ENCODE data around the gene WASF2. TPM values are rescaled to one million over a fixed set of nuclear protein-coding genes. Genes with fewer than 3 reads are reported as not detected.

WASF2 gene
- total RNA-seq, 1 donor from 2014 or later: 27.9 TPM

DNA sequence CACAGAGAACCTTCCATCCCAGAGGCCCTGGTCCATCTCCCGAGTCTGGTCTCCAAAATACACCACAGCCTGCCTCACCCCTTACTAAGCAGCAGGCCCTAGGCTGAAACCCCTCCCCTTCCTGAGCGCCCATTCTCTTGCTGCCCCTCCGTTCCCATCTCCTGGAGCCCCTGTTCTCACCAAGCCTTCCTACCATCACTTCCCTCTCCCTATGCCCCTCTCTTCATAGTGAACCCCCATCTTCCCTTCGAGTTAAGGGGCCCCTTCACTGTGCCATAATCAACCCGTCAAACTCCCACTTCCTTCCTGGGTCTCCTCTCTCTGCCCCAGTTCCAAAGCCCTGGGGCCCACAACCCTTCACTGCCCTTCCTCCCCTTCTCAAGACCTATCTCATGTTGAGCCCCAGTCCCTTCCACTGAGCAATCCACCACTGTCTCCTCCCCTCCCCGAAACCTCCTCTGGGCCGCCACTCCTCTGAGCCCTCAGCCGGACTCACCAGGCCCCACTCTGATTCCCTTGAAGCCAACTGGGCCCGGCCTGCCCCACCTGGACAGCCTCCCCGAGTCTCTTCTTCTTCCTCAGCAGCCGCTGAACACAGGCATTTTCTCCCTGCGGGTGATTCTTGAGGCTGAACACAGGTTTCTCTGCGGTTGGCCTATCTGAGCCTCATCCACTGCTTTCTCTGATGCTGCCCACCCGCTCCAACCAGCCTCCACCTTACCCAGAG lies 42.2 kb upstream of the WASF2 start:
- TF ChIP-seq CTCF (conservative IDR thresholded peaks at IDR 0.05; ENCODE audit: low read depth, low read length): no peak
- DNase-seq (ENCODE audit: low read depth): no peak
- no peak overlapping the region for H3K4me3 ChIP-seq (ENCODE audit: low read depth, low read length)

DNA sequence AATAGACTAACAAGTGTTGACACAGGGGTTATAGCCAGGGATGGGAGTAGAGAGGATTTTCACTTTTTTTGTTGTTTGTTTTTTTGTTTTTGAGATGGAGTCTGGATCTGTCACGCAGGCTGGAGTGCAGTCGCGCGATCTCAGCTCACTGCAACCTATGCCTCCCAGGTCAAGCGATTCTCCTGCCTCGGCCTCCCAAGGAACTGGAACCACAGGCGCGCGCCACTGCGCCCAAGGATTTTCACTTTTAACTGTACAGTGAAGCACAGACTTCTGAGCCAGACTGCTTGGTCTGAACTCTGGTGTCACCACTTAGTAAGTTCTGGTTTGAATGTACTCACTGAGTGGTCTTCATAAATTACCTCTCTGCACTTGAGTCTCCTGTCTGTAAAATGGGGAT lies 40.2 kb upstream of the WASF2 start:
- no peak for DNase-seq (ENCODE audit: low read depth)
- H3K4me3 ChIP-seq (ENCODE audit: low read depth, low read length): no peak overlapping the region
- TF ChIP-seq CTCF (conservative IDR thresholded peaks at IDR 0.05; ENCODE audit: low read depth, low read length): no peak

- no peak overlapping the region for H3K4me3 ChIP-seq (ENCODE audit: low read depth, low read length)
- no peak for TF ChIP-seq CTCF (conservative IDR thresholded peaks at IDR 0.05; ENCODE audit: low read depth, low read length)
- DNase-seq (ENCODE audit: low read depth): no peak
Observed at GRCh38 chr1:27529704-27530018, 39.7 kb upstream of the WASF2 start.

DNA sequence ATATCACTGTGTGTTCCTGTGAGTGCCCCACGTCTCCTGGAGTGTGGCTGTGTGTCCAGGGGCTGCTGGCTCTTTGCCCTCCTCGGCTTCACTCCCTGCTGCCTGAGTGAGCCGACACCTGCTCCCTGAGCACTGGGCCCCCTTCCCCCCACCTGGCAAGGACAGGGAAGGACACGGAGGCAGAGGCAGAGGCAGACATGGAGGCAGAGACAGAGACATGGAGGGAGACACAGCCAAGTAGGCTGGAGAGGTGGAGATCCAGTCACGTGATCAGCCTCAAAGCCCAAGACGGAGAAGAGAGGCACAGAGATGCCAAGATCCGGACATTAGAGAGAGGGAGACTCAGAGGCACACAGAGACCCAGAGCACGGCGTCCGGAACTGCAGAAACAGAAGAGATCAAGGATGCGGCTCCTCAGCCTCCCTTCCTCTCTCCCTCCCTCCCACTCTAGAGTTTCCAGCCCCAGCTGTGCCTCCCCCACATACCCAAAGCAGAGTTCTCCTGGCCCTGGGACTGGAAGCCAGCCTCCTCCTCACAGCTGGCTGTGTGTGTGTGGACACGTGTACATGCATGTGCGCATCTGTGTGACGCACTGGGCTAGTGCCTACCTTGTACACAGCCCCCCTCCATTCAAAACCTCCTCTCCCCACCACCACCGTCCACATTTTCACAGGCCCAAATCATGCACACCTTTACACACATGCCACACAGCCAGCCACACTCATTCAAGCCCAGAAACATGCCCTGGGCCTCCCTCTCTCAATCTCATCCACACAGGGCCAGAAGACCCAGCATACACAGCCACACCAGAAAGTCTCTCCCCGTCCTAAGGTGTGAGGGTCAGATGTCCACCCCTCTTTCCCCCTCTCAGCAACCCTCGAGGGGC lies 39.1 kb upstream of the WASF2 start:
- peak overlapping the region; percentile 62 for H3K4me3 ChIP-seq (ENCODE audit: low read depth, low read length)
- no peak for DNase-seq (ENCODE audit: low read depth)
- TF ChIP-seq CTCF (conservative IDR thresholded peaks at IDR 0.05; ENCODE audit: low read depth, low read length): no peak

- TF ChIP-seq CTCF (conservative IDR thresholded peaks at IDR 0.05; ENCODE audit: low read depth, low read length): no peak
- no peak for DNase-seq (ENCODE audit: low read depth)
- H3K4me3 ChIP-seq (ENCODE audit: low read depth, low read length): peak overlapping the region; percentile 62
Observed at GRCh38 chr1:27527890-27528817, 38.2 kb upstream of the WASF2 start.

- H3K4me3 ChIP-seq (ENCODE audit: low read depth, low read length): peak overlapping the region; percentile 62
- DNase-seq (ENCODE audit: low read depth): no peak
- no peak for TF ChIP-seq CTCF (conservative IDR thresholded peaks at IDR 0.05; ENCODE audit: low read depth, low read length)
Observed at GRCh38 chr1:27527223-27527889, 37.4 kb upstream of the WASF2 start.
